ENCODE measurements around the gene ZKSCAN4.

GRCh38 chr6:28263922-28264321 is 11.9 kb upstream of the ZKSCAN4 start:
- TF ChIP-seq CTCF (conservative IDR thresholded peaks at IDR 0.05 in 1 of 2, IDR thresholded peaks at IDR 0.05 in 1 of 2; ENCODE audit: extremely low read depth in 1 of 2, insufficient read depth in 1 of 2, low read depth in 1 of 2, low read length in 2 of 2) (no peak), EZH2 (IDR thresholded peaks at IDR 0.05; ENCODE audit: borderline replicate concordance, low read length) (no peak)

Measured in mammary epithelial cell (primary cell).